DOHH2 (cell line): ENCODE results near the gene SHISA3.

Experiments
- H3F3A ChIP-seq: fragments of 200-600 bp; sonication (generic), shearing (Covaris generic); 2 replicates; pipeline ENCODE4 v1.6.0; 2016; ENCODE audit warnings: antibody characterized with exemption, mild to moderate bottlenecking; ENCODE audit not compliant: control insufficient read depth, insufficient read depth
- H3K27ac ChIP-seq: fragments of 200-600 bp; sonication (generic); 2 replicates; pipeline ENCODE4 v1.5.1; 2014; ENCODE audit warnings: low read depth, mild to moderate bottlenecking, low read length, moderate library complexity
- H3K27me3 ChIP-seq: fragments of 200-600 bp; sonication (generic); 2 replicates; pipeline ENCODE4 v1.6.1; 2014; ENCODE audit warnings: mild to moderate bottlenecking, low read length, mixed read lengths; ENCODE audit not compliant: control insufficient read depth
- H3K36me3 ChIP-seq: fragments of 200-600 bp; sonication (generic); 2 replicates; pipeline ENCODE4 v1.6.1; 2014; ENCODE audit warnings: mild to moderate bottlenecking, low read length, moderate library complexity, mixed read lengths; ENCODE audit not compliant: control insufficient read depth
- H3K4me1 ChIP-seq: fragments of 200-600 bp; sonication (generic); 2 replicates; pipeline ENCODE4 v1.6.1; 2014; ENCODE audit warnings: mild to moderate bottlenecking, low read length, mixed read lengths; ENCODE audit not compliant: control insufficient read depth
- H3K4me2 ChIP-seq: fragments of 200-600 bp; sonication (generic); 2 replicates; pipeline ENCODE4 v1.6.0; 2014; ENCODE audit warnings: mild to moderate bottlenecking, low read length, moderate library complexity
- H3K4me3 ChIP-seq: fragments of 200-600 bp; sonication (generic); 2 replicates; pipeline ENCODE4 v1.5.1; 2014; ENCODE audit warnings: mild to moderate bottlenecking, low read length, mixed read lengths
- H3K79me2 ChIP-seq: fragments of 200-600 bp; sonication (generic); 2 replicates; pipeline ENCODE4 v1.6.1; 2014; ENCODE audit warnings: mild to moderate bottlenecking, low read length, mixed read lengths; ENCODE audit not compliant: control insufficient read depth
- H3K9me2 ChIP-seq: fragments of 200-600 bp; sonication (generic); replicated peaks from 2 replicates; pipeline ENCODE4 v1.6.1; 2014; ENCODE audit warnings: mild to moderate bottlenecking, low read length, mixed read lengths; ENCODE audit not compliant: control insufficient read depth
- H3K9me3 ChIP-seq: fragments of 200-600 bp; sonication (generic); 2 replicates; pipeline ENCODE4 v1.6.1; 2014; ENCODE audit warnings: antibody characterized with exemption, low read length, mixed read lengths; ENCODE audit not compliant: control insufficient read depth, insufficient read depth
- H4K20me1 ChIP-seq: fragments of 200-600 bp; sonication (generic); 2 replicates; pipeline ENCODE4 v1.6.0; 2014; ENCODE audit warnings: low read depth, mild to moderate bottlenecking, antibody characterized with exemption, low read length, moderate library complexity; ENCODE audit not compliant: control insufficient read depth, insufficient read depth
- CTCF ChIP-seq: fragments of 200-600 bp; sonication (generic); IDR thresholded peaks from one replicate; pipeline ENCODE4 v1.5.1; 2014; ENCODE audit warnings: antibody characterized with exemption, mild to moderate bottlenecking, low read depth, low read length; ENCODE audit not compliant: poor library complexity, severe bottlenecking
- EZH2phosphoT487 ChIP-seq: fragments of 200-600 bp; sonication (generic); IDR thresholded peaks from 2 replicates; pipeline ENCODE4 v1.6.1; 2017; ENCODE audit warnings: borderline replicate concordance, mild to moderate bottlenecking, antibody characterized with exemption, low read length, moderate library complexity, mixed read lengths

The SHISA3 gene

GRCh38 chr4:42363614-42364013 lies 33.7 kb upstream of the SHISA3 start:
- no peaks in the 10 kb centered on the region for H3K9me2 ChIP-seq
- no peak overlapping the region for H3K4me3 ChIP-seq
- no peak for TF ChIP-seq EZH2phosphoT487
- H3K9me3 ChIP-seq, result no peaks in the 10 kb centered on the region
- H3K4me2 ChIP-seq, result no peak overlapping the region
- no peaks in the 10 kb centered on the region for H3F3A ChIP-seq
- H3K4me1 ChIP-seq, result no peaks in the 10 kb centered on the region
- H4K20me1 ChIP-seq, result no peaks in the 10 kb centered on the region
- no peak overlapping the region for H3K27ac ChIP-seq
- no peaks in the 10 kb centered on the region for H3K79me2 ChIP-seq
- H3K27me3 ChIP-seq, result peaks cover 19% of the 10 kb centered on the region
- no peaks in the 10 kb centered on the region for H3K36me3 ChIP-seq

- Histone ChIP-seq H3K4me1 (no peaks in the 10 kb centered on the region), H3K9me3 (no peaks in the 10 kb centered on the region), H3K9me2 (no peaks in the 10 kb centered on the region), H3K27me3 (peaks cover 11% of the 10 kb centered on the region), H3F3A (no peaks in the 10 kb centered on the region), H3K36me3 (no peaks in the 10 kb centered on the region), H3K4me2 (no peak overlapping the region), H3K79me2 (no peaks in the 10 kb centered on the region), H3K27ac (no peak overlapping the region), H4K20me1 (no peaks in the 10 kb centered on the region), H3K4me3 (no peak overlapping the region)
- TF ChIP-seq CTCF, result no peak
- TF ChIP-seq EZH2phosphoT487, result no peak
Observed at GRCh38 chr4:42364266-42365053, 32.8 kb upstream of the SHISA3 start.

- no peaks in the 10 kb centered on the region; the same call in 1 of the 2 replicates for H3K27me3 ChIP-seq
- no peak overlapping the region for H3K4me2 ChIP-seq
- no peak for TF ChIP-seq EZH2phosphoT487
- no peaks in the 10 kb centered on the region for H3F3A ChIP-seq
- no peaks in the 10 kb centered on the region for H3K79me2 ChIP-seq
- H3K4me3 ChIP-seq, result no peak overlapping the region
- H4K20me1 ChIP-seq, result no peaks in the 10 kb centered on the region
- H3K4me1 ChIP-seq, result no peaks in the 10 kb centered on the region
- H3K9me2 ChIP-seq, result no peaks in the 10 kb centered on the region
- H3K9me3 ChIP-seq, result no peaks in the 10 kb centered on the region
- no peaks in the 10 kb centered on the region for H3K36me3 ChIP-seq
- no peak overlapping the region for H3K27ac ChIP-seq
Observed at GRCh38 chr4:42366959-42367358, 30.3 kb upstream of the SHISA3 start.

- no peak overlapping the region for H3K4me3 ChIP-seq
- H3F3A ChIP-seq, result no peaks in the 10 kb centered on the region
- H4K20me1 ChIP-seq, result no peaks in the 10 kb centered on the region
- no peaks in the 10 kb centered on the region for H3K9me2 ChIP-seq
- H3K9me3 ChIP-seq, result no peaks in the 10 kb centered on the region
- H3K27me3 ChIP-seq, result no peaks in the 10 kb centered on the region
- H3K4me2 ChIP-seq, result no peak overlapping the region
- no peak overlapping the region for H3K27ac ChIP-seq
- no peaks in the 10 kb centered on the region for H3K79me2 ChIP-seq
- no peaks in the 10 kb centered on the region for H3K4me1 ChIP-seq
- TF ChIP-seq EZH2phosphoT487, result no peak
- no peak for TF ChIP-seq CTCF
- H3K36me3 ChIP-seq, result no peaks in the 10 kb centered on the region
Observed at GRCh38 chr4:42369489-42369888, 27.8 kb upstream of the SHISA3 start.
